ENCODE measurements around the gene CDC7.

The CDC7 gene

GRCh38 chr1:91557039-91557690, 56.5 kb downstream of the CDC7 start:
- CTCF ChIA-PET = interaction anchor here (1.0 to 1.5 kb wide), 5 partner anchors 9 to 63 kb away, joined by 3 to 5 read pairs (median 3); no protein-coding TSS in a partner anchor
- TF ChIP-seq, protein P1, sequence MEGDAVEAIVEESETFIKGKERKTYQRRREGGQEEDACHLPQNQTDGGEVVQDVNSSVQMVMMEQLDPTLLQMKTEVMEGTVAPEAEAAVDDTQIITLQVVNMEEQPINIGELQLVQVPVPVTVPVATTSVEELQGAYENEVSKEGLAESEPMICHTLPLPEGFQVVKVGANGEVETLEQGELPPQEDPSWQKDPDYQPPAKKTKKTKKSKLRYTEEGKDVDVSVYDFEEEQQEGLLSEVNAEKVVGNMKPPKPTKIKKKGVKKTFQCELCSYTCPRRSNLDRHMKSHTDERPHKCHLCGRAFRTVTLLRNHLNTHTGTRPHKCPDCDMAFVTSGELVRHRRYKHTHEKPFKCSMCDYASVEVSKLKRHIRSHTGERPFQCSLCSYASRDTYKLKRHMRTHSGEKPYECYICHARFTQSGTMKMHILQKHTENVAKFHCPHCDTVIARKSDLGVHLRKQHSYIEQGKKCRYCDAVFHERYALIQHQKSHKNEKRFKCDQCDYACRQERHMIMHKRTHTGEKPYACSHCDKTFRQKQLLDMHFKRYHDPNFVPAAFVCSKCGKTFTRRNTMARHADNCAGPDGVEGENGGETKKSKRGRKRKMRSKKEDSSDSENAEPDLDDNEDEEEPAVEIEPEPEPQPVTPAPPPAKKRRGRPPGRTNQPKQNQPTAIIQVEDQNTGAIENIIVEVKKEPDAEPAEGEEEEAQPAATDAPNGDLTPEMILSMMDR (IDR thresholded peaks at IDR 0.05; ENCODE audit: control extremely low read depth, extremely low read depth, low read depth, missing control alignments) = no peak
- DNase-seq (ENCODE audit: extremely low spot score) = no peak
- POLR2A ChIA-PET = no interaction called here

GRCh38 chr1:91557826-91558225, 57.2 kb downstream of the CDC7 start:
- TF ChIP-seq, protein P1 (IDR thresholded peaks at IDR 0.05; ENCODE audit: control extremely low read depth, extremely low read depth, low read depth, missing control alignments) = no peak
- DNase-seq (ENCODE audit: extremely low spot score) = no peak
- ChIA-PET CTCF (interaction anchor here (1.2 to 1.5 kb wide), 3 partner anchors 9 to 62 kb away, joined by 3 to 5 read pairs (median 4); no protein-coding TSS in a partner anchor), POLR2A (no interaction called here)

DNA sequence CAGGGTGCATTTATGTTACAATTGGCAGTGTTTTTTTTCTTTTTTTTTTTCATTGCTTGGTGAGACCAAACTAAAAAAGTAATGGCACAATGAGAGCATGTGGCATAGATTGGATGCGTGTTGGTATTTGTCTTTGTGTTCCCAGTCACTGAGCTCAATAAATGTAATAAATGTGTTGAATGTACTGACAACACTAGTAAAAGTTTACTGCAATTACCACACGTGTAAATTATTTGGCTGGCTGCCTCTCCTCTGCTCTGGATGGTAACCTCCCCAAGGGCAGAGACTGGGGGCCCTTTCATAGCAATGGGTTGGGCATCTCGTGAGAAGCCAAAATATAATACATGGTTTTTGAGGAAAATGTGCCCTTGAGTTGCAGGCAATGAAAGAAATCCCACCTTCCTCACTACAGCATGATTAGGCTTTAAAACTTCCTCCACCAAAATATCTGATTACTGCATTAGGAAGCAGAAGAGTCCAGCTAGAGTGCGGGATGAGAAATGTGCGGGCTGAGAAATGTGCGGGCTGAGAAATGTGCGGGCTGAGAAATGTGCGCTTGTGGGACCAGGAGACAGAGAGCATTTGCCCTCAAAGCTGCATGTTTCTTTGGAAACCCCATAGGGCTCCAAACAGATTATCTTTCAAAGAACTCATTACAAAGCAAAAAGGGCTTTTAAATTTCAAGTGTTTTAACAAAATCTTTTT, 58.5 kb downstream of the CDC7 start:
- CTCF ChIA-PET = no interaction called here
- TF ChIP-seq, protein P1 (IDR thresholded peaks at IDR 0.05; ENCODE audit: control extremely low read depth, extremely low read depth, low read depth, missing control alignments) = no peak
- POLR2A ChIA-PET = no interaction called here
- DNase-seq (ENCODE audit: extremely low spot score) = no peak

DNA sequence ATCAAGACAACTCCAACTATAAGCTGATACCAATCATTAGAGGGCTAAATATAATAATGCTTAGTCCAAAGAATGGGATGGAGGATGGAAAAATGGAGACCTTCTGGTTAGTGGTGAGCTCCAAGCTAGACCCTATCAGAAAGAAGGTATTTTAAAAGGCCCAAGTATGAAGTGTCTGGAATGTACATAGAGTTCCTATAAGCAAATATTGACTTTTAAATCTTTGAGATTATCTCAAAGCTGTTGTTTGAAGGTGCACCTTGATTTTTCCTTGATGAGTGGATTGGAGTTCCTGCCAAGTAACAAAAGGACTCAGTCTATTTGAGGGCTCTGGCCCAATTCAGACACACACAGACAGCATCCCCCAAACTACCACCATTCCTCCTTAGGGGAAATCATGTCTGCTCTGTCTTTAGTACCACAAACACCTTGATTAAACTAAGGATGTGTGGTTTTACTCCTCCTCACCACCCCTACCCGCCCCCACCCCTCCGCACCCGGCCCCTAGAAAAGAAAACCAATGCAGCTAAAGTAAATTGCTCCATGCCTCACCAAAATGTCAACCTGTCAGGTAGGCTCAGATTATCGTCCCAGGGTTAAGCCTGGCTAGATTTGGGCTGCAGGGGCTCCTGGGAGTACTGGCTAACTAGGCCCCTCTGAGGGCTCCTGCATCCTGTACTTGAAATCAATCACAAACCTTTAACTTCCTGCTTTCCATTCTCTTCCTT, 59.4 kb downstream of the CDC7 start:
- DNase-seq (ENCODE audit: extremely low spot score) = no peak
- ChIA-PET POLR2A (no interaction called here), CTCF (interaction anchor here (1.2 to 1.8 kb wide), 2 partner anchors 36 to 324 kb away, joined by 3 to 5 read pairs; no protein-coding TSS in a partner anchor)
- TF ChIP-seq, protein P1 (IDR thresholded peaks at IDR 0.05; ENCODE audit: control extremely low read depth, extremely low read depth, low read depth, missing control alignments) = no peak

DNA sequence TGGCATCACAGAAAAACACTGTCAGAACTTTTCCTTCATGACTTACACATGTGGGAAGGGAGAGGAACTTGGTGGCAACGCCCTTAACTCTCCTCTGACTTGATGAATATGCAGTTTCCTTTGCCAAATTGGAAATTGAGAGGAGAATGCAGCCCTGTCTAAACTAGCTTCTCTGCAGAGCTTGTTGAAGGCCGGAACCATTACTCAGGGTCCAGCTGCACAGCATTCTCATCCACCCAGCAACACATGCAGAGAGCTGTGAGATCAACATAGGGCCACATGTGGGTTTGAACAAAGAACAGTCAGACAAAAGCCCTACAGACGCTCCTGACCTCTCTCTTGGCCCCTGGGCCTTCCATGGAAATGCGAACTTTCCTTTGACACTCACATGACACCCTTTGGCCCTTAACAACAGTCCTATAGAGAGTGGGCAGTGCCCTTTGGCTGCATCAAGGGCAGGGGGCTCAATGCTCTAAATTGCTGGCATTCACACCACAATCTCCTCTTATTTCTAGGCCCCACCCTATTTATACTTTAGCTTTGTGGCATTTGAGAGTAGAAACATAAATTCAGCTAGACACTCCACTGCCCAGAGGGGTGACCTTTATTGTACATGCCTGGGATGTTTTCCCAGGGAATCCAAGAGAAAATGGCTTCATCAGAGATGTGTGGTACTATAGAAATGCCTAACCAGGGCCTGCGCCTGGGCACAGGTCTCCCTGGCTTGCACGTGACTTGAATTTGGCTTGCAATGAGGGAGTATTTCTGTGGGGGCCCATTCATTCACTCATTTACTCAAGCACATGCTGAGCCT, 64.4 kb downstream of the CDC7 start:
- no peak for DNase-seq (ENCODE audit: extremely low spot score)
- TF ChIP-seq, protein P1 (IDR thresholded peaks at IDR 0.05; ENCODE audit: control extremely low read depth, extremely low read depth, low read depth, missing control alignments) = no peak
- ChIA-PET CTCF (interaction anchor here (1.5 kb wide), 1 partner anchor 18 kb away, joined by 4 read pairs; no protein-coding TSS in a partner anchor), POLR2A (no interaction called here)

GRCh38 chr1:91567583-91567982, 66.9 kb downstream of the CDC7 start:
- POLR2A ChIA-PET = no interaction called here
- no peak for DNase-seq (ENCODE audit: extremely low spot score)
- TF ChIP-seq, protein P1 (IDR thresholded peaks at IDR 0.05; ENCODE audit: control extremely low read depth, extremely low read depth, low read depth, missing control alignments) = no peak
- CTCF ChIA-PET = no interaction called here
